Keratinocyte (primary cell): ENCODE measurements around the gene ZBTB17.

ENCODE experiments used
- CTCF ChIP-seq, 3 experiments: IDR thresholded peaks in 1 of 3; conservative IDR thresholded peaks in 1 of 3; optimal IDR thresholded peaks in 1 of 3; 2 replicates in 2 of 3; 3 replicates in 1 of 3; pipeline versions ENCODE3 to v1.5.1; 2011; ENCODE audit warnings: low read length in 3 of 3, mild to moderate bottlenecking in 3 of 3, moderate library complexity in 2 of 3, control low read depth in 1 of 3, inconsistent platforms in 1 of 3; ENCODE audit not compliant: insufficient read depth in 2 of 3; ENCODE audit errors: extremely low read depth in 1 of 3
- EZH2 ChIP-seq: IDR thresholded peaks from one replicate; pipeline ENCODE4 v1.6.1; 2012; ENCODE audit warnings: inconsistent platforms, mild to moderate bottlenecking, low read length, moderate library complexity

DNA sequence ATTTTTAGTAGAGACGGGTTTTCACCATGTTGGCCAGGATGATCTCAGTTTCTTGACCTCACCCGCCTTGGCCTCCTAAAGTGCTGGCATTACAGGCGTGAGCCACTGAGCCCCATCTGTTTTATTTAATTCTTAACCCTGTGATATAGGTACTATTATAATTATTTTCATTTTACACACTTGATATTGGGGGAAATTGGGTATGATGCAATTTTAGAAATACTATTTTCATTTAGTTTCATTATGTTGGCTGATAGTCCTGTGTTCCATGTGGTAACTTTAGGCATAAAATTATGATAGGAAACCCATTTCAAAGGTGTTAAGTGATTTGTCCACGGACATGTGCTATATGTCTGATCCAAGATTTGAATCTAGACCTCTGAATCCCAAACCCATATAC is 67.3 kb downstream of the ZBTB17 start:
- TF ChIP-seq CTCF (optimal IDR thresholded peaks at IDR 0.05 in 1 of 3, IDR thresholded peaks at IDR 0.05 in 1 of 3, conservative IDR thresholded peaks at IDR 0.05 in 1 of 3; ENCODE audit: extremely low read depth in 1 of 3, insufficient read depth in 2 of 3, low read length in 3 of 3) (no peak), EZH2 (no peak)
